Right hindlimb (tissue), 1 donor: ENCODE data around the gene ACTG2.
"Not testable (repeated sequence)": the region's sequence is repeated elsewhere in the genome, so short reads cannot be mapped to it uniquely, and the experiment has no call there.

Experiments
- DNase-seq: peaks from one replicate; pipeline ENCODE4 v3.0.0-alpha.2; 2018

Gene ACTG2

DNA sequence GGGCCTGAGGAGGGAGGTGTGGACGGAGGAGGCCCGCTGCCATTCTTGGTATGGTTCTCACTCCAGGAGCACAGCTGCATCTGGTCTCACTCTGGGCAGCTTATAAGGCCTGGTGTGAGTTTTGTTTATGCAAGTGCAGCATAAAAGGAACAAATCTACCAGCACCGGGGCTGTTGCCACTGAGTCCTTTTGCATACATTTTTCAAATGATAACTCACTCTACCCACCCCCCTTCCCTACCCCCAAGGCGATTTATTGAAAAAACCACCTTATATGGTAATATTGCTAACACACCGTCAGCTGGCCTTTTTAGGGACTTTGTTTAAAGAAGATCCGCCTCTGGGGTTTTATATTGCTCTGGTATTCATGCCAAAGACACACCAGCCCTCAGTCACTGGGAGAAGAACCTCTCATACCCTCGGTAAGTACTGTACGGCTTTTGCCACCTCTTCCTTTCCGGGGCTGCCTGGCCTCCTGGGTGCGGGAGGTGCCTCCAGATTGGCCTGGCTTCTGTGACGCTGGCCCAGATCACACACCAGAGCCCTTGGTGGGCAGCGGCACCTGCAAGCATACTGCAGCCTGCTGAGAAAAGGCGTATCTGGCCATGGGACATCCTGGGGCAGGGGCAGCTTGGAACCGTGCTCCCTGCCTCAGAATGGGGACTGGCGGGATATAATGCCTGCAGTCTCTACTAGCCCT, at the start of gene ACTG2:
ACTG2 (plus strand) TSS at position 378 of the 699 bp plus-strand sequence. CDS start 8,304 bp downstream, outside the sequence.
- no peak for DNase-seq

DNA sequence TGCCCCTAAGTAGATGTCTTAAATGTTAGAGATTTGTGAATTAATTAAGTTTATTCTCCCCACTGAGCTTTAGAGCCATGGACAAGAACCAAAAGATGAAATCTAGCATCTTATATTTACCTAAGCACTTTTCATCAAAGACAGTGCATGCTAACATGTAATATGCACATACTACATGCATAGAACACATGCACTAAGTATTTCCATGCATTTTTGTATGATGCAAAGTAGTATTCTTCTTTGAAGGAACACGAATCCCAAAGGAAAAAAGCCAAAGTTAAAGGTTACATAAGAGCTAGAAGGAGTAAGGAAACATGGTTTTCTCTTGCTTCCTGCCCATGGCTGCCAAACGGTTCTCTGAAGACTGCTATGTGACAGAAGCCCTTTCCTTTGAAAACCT, 48.7 kb upstream of the ACTG2 start:
- DNase-seq, result no peak

DNA sequence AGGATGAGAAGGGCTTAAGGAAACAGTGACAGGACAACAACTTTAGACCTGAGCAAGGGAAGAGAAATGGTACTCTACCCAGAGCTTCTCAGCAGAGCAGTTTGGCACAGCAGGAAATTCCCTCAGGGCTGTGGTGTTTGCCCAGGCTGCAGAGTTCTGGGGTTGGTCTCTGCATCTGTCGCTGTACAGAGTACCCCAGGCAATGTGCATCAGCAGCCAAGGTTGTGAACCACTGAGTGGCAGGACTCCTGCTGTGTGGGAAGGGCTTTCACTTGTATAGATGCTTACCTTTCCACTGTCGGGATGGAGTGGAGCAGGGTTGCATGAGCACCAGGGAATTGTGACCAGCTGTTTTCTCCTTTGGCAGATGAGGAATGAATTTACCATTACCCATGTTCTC, 42.8 kb upstream of the ACTG2 start:
- no peak for DNase-seq

DNA sequence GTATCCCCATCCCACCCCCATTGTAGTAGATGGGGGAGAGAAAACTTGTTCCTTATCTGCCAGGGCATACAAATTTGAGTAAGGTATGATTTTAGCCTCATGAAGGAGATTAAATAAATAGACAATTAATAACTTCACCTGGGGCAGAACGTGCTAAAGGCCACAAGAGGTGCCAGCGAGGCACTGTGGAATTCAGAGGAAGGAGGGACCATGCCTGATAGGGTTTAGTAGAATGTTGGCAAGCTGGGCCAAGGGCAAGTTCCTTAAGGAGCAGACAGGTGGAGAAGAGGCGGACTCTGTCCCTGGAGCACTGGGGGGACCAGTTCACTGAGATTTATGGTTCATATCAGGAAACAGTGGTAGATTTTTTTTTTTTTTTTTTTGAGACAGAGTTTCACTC, 41.5 kb upstream of the ACTG2 start:
- no peak for DNase-seq

DNA sequence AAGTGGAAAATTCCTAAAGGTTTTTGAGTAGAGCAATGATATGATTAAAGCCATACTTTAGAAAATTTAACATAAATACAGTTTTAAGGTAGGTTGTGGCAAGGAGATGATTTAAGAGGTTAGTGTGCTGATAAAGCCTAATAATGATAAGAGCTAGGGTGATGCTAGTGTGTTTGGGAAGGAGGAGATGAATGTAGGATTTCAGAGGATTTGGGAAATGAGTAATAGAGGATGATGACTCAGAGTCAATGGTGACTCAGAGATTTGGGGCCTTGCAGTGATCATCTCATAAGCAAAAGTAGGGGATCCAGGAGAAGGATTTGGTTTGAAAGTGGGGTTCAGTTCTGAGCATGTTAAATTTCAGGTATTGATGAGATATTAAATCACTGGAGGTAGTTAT, 40.8 kb upstream of the ACTG2 start:
- DNase-seq, result no peak

DNA sequence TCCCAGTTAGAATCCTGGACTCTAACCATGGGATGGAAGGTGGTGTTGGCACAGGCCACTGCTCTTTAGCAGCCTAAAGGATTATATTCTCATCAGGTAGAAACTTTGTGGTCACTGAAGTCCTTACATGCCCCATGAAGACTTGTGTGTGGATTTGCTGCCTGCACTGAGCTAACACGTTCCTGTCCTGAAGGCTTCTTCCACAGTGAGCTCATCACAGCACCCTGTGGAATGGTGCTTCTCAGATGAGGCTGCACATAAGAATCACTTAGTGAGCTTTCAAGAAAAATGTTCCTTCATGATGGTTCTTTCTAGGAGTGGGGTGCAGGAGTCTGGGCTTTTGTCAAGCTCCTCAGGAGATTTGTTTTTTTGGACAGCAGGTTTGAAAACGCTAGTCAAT, 37.3 kb upstream of the ACTG2 start:
- DNase-seq, result no peak

DNA sequence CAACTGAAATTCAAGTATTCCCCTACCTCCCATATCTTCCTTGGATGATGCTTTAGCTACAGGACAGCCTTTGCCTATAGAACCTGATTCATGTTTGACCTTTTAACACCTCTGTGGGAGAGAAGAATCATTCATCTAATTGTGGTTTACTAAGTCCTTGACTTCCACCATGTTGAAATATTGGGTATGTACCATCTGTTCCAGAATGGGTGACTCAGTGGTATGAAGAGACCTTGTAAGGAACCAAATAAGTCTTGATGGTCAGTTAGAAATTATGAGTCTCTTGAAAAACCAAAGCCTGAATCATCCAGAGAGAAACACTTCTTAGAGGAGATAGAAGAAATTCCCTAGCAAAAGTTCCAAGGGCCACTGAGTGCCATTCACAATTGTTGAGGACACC, 36.6 kb upstream of the ACTG2 start:
- no peak for DNase-seq

DNA sequence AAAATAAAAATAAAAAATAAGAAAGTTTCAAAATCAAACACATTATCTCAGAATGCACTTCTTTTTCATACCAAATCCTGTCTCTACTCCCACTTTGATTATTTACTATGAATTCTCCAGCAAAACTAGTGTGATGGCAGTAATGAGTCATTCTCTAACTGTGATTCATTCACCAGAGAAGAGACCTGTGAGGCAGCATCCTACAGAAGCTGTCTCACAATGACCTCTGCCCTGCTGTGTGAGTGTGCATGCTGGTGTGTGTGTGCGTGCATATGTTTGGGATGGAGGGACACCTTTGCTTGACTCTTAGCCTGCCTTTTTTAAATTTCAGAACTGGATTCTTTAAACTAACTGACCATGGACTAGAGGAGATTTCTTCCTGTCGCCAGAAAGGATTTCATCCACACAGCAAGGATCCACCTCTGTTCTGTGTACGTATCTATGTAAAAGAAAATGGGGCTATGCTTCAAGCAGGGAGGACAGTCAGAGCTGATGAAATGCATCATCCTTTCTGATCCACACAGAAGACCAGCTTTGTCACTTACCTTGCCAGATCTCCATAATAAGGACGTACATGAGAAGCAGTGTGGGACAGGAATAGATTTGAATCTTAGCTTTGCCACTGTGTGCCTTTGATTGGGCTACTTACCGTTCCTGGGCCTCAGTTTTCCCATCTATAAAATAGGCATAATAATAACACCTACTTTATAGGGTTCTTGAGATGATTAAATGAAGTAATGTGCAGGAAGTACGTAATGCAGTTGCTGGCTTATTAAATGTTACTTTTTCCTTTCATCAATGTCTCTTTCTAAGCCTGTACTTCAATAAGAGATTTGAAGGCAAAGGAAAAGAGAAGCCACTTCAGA, 32.9 kb upstream of the ACTG2 start:
- no peak for DNase-seq

DNA sequence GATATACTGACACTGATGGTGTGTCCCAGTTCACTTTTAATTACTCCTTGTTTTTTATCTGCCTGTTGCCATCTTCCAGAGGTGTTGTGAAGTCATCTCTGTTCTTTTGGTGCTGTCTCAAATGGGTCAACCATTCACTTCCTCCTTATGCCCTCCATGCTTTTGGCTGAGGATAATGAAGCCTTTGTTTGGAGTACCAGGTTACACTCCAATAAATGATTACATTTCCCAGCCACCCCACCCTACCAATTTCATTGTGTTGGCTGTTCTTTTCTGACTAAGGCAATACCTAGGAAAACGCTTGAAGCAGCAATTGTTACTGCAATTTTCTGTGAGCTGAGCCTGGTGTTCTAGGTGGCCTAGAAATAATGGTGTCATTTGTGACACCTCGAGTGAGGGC, 29.8 kb upstream of the ACTG2 start:
- DNase-seq, result no peak

DNA sequence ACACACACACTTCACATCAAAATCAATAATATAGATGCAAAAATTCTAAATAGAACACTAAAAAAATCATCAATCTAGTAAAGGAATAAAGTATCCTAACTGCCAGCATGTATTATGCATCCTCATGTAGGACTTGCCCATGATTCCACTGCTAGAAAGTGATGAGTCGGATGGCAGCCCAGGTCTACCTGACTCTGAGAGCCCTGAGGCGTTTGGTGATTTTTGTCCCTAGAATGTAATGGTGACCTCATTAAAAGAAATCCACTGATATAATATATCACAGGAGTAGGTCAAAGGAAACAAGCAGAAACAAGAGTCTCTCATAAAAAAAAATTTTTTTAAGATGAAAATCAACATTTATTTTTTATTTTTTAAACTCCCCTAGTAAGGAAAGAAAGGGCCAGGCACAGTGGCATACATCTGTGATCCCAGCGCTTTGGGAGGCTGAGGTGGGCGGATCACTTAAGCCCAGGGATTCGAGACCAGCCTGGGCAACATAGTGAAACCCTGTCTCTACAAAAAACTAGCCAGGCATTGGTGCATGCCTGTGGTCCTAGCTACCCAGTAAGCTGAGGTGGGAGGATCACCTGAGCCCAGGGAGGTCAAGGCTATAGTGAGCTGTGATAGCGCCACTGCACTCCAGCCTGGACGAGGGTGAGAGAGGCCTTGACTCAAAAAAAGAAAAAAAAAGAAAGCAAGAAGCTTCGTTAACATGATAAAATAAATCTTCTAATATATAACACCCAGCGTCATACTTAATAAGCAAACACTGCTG, 24.4 kb upstream of the ACTG2 start:
- DNase-seq, result no peak

DNA sequence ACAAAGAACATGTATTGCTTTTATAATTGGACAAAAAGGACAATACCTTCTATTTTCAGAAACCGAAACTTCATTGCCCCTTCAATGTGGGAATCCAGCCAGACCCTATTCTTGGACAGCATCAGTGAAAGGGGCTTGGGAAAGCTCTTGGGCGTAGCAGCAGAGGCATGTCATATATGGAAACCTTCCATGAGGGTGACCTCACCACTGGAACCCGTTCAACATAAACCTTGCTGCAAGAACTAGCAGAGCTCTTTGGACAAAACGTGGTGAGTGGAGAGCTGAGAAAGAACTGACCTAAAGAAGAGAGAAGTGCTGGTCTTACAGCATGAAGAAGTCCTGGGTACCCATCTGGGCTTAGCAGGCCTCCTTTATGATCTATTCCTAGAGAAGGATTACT, 22.7 kb upstream of the ACTG2 start:
- peak; percentile 88 for DNase-seq

DNA sequence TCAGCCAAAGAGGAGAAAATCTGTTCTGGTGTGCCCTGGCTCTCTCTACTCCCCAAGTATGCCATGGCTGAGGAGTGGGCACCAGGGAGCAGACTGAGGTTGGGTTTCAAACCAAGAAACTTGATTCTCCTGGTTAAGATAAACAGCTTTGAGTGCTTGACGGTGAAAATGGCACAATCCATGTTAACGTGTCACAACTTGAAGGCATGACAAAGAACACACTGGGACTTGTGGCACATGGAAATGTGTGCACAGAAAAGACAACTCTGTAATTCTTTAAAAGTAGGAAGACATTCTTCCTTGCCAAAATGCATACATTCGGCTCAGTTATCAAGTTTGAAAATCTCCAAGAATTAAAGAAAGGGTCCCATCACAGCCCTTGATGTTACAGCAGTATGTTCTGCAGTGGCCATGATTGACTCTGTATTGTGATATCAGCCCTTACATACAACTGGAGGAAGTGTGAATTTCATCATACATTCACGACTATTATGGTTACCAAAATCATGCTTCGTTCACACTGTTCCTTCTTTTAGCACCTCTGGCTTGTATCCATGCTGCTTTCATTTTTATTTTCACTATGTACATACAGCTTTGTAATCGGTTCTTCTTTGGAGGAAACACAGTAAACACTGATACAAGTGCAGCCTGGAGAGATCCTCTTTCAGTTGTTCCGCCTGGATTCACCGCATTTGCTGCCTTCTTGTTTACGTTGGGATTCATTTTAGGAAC, 15.6 kb upstream of the ACTG2 start:
- no peak for DNase-seq

DNA sequence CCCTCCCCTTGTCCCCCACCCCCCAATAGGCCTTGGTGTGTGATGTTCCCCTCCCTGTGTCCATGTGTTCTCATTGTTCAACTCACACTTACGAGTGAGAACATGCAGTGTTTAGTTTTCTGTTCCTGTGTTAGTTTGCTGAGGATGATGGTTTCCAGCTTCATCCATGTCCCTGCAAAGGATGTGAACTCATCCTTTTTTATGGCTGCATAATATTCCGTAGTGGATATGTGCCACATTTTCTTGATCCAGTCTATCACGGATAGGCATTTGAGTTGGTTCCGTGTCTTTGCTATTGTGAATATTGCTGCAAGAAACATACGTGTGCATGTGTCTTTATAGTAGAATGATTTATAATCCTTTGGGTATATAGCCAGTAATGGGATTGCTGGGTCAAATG, 14.8 kb upstream of the ACTG2 start:
- not testable (repeated sequence) for DNase-seq

DNA sequence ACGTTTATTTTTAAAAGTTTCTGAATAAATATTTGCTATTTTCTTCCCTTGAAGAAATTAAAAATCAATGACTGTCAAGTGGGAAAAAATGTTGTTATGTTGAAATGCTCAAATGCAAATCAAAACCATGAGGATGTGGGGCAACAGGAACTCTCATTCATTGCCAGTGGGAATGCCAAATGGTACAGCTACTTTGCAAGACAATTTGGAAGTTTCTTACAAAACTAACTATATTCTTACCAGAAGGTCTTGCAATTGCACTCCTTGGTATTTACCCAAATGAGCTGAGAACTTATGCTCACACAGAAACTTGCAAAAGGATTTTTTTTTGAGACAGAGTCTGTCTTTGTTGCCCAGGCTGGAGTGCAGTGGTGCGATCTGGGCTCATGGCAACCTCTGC, 7.4 kb upstream of the ACTG2 start:
- no peak for DNase-seq

DNA sequence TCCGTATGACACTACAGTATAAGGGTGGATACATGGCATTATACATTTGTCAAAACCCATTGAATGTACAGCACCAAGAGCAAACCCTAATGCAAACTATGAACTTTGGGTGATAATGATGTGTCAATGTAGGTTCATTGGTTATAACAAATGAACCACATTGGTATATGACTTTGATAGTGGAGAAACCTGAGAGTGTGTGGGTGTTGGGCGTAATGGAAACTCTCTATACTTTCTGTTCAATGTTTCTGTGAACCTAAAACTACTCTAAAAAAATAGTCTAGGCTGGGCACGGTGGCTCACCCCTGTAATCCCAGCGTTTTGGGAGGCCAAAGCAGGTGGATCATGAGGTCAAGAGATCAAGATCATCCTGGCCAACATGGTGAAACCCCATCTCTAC, 6.5 kb upstream of the ACTG2 start:
- no peak for DNase-seq

DNA sequence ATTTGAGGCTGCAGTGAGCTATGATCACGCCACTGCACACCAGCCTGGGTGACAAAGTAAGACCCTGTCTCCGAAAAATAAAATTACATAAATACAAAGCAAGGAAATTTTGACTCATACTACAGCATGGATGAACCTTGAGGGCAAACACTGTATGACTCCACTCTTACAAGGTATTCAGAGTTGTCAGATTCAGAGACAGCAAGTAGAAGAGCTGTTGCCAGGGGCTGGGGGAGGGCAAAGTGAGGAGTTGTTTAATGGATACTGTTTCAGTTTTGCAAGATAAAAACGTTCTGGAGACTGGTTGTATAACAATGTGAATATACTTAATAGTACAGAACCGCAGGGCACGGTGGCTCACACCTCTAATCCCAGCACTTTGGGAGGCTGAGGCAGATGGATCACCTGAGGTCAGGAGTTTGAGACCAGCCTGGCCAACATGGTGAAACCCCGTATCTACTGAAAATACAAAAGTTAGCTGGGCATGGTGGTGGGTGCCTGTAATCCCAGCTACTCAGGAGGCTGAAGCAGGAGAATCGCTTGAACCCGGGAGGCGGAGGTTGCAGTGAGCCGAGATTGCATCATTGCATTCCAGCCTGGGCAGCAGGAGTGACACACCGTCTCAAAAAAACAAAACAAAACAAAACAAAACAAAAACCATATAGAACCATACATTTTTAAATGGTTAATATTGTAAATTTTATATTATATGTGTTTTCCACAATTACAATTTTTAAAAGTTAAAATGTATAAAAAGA, 5.0 kb upstream of the ACTG2 start:
- DNase-seq, result not testable (repeated sequence)

DNA sequence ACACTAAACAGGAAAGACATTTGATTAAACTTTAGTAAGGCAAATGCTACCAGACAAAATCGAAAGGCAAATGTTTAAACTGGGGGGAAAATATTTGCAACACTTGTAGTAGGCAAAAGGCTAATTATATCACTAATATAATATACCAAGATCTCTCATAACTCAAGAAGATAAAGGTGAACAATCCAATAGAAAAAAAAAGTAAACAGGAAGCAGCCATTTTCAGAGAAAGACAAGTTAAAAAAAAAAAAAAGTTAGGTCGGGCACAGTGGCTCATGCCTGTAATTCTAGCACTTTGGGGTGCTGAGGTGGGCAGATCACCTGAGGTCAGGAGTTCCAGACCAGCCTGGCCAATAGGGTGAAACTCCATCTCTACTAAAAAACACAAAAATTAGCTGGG, 4.4 kb upstream of the ACTG2 start:
- DNase-seq, result no peak

DNA sequence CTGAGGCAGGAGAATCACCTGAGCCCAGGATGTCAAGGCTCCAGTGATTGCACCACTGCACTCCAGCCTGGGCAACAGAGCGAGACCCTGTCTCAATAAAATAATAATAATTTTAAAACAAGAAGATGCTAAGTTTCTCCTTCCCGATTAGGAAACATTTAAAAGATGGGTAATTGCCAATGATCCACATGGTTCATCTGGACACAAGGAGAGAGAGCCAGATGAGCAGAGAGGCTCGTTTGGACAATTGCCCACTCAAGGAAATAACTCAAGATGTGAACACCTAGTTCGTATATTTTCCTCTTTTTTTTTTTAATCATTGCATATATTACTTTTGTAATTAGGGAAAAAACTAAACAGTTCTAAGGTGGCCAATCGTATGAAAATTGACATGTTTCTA, 3.6 kb upstream of the ACTG2 start:
- no peak for DNase-seq

DNA sequence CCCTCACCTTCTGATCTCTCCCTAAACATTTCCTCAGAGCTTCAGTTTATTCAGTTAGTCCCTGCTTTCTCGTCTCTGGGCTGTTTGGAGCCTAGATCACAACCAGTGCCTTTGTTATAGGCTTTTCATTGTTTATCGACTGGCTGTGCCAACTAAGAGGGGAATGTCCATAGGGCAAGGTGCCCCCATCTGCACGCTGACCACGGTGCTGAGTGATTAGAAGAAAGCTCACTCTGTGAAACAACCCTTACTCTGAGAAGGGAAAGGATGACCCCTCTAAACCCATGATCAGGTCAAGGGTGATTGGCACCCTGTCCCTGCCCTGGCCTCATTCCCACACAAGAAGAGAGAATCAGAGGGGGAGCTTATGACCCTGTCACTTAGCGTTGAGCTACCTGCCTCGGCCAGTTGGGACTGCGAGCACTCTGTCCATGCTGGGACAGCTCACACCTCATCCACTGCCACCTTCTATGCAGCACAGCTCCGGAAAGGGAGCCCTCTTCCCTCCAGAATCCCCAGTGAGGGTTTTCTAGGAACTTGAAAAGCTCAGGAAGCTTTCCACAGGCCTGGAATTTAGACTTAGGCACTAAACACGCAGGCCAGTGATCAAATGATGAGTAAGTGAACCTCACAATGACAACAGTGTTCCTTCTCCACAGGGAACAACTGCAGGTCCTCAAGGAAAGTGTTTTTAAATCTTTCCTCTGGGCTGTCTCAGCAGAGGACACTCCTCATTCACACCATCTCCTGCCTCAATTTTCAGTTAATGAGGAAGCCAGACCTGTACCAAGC, 2.3 kb upstream of the ACTG2 start:
- no peak for DNase-seq

DNA sequence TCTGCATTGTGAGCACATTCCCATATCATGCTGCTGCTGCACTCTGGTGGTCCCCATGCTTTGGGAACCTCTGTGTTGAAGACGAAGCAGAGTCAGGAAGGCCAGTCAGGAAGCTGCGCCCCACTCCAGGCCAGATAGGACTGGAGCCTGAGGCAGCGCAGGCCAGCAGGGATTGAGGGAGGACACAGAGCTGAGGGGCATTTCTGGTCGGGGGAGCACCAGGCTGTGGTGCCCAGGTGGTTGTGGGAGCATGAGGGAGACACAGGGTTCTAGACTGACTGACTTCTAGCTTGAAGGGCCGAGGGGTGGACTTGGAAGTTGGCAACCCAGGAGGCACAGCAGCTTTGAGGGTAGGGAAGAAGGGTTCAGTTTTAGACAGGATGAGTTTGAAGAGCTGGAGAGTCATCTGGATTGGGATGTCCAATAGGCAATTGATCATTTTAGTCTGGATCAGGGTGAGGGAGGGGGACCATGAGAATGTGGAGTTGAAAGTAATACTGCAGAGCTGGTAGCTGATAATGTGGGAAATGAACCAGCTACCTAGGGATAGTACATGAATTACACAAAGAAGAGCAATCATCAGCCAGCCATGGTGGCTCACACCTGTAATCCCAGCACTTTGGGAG, 1.4 kb upstream of the ACTG2 start:
- no peak for DNase-seq
